Astrocyte of the spinal cord (primary cell): ENCODE measurements around the gene LHFPL5.

Experiments used
- DNase-seq: peaks from one replicate; pipeline ENCODE4 v3.0.0; 2011; ENCODE audit warnings: low read depth, low spot score
- H3K4me3 ChIP-seq: 2 replicates; pipeline ENCODE4 v1.5.1; 2011; ENCODE audit warnings: low read depth, mild to moderate bottlenecking, low read length, moderate library complexity
- CTCF ChIP-seq: IDR thresholded peaks from 2 replicates; pipeline ENCODE4 v1.5.1; 2012; ENCODE audit warnings: low read depth, mild to moderate bottlenecking, low read length, inconsistent platforms
- in situ Hi-C: cut with HindIII; loops from 2 replicates; pipeline ENCODE4 v1.10.0; 2017; ENCODE audit warnings: low sequenced_read_pairs

Gene LHFPL5

GRCh38 chr6:35774116-35774794 lies 30.9 kb upstream of the LHFPL5 start:
- no peak for DNase-seq
- in situ Hi-C loops = no loop called here
- no peak overlapping the region for H3K4me3 ChIP-seq
- no peak for TF ChIP-seq CTCF

- no peak for DNase-seq
Observed at GRCh38 chr6:35775031-35775430, 30.1 kb upstream of the LHFPL5 start.

GRCh38 chr6:35776364-35777215 lies 28.6 kb upstream of the LHFPL5 start, which contains the start of gene CLPSL2:
CLPSL2 (plus strand) TSS chr6:35776598; CDS start chr6:35776619, 21 bp downstream.
- TF ChIP-seq CTCF = no peak
- in situ Hi-C loops = no loop called here
- no peak for DNase-seq
- H3K4me3 ChIP-seq = peak within 1 kb of the TSS; percentile 27

More at GRCh38 chr6:35775031-35775430, 30.1 kb upstream of the LHFPL5 start:
- no peak for TF ChIP-seq CTCF
- H3K4me3 ChIP-seq = no peak overlapping the region
- in situ Hi-C loops = no loop called here

- TF ChIP-seq CTCF = no peak
- H3K4me3 ChIP-seq = no peak overlapping the region
- in situ Hi-C loops = no loop called here
- no peak for DNase-seq
Observed at GRCh38 chr6:35777356-35778102, 27.6 kb upstream of the LHFPL5 start.

- in situ Hi-C loops = no loop called here
- no peak for TF ChIP-seq CTCF
- no peak for DNase-seq
- H3K4me3 ChIP-seq = no peak overlapping the region
Observed at GRCh38 chr6:35778437-35778836, 26.7 kb upstream of the LHFPL5 start.

GRCh38 chr6:35780719-35781118 lies 24.4 kb upstream of the LHFPL5 start, which contains the start of gene CLPSL1:
CLPSL1 (plus strand) TSS chr6:35781019; CDS start chr6:35781111, 92 bp downstream.
- no peak for TF ChIP-seq CTCF
- no peak for DNase-seq
- no peak within 1 kb of the TSS for H3K4me3 ChIP-seq
- in situ Hi-C loops = no loop called here
